Right lung (tissue), 5 donors: Measurements from ENCODE around the gene AMT. TPM values are rescaled to one million over a fixed set of nuclear protein-coding genes. Genes with fewer than 3 reads are reported as not detected.
"Not testable (repeated sequence)": the region's sequence is repeated elsewhere in the genome, so short reads cannot be mapped to it uniquely, and the experiment has no call there.

ENCODE experiments used
- DNase-seq, 2 donors: peaks; one replicate each; pipeline ENCODE4 v3.0.0-alpha.2; 2013
- polyA plus RNA-seq, 5 donors: library from polyadenylated mRNA; unstranded; fragments of 120-200 nt; gene quantifications; one replicate each; pipeline versions ENCODE4 v1.2.1 to v1.2.3, GENCODE V29; 2013; ENCODE audit warnings: inconsistent platforms in 1 of 5, low replicate concordance in 1 of 5; ENCODE audit not compliant: insufficient read length in 5 of 5, insufficient read depth in 1 of 5

AMT gene
- polyA plus RNA-seq, 5 donors: 26.3 to 41.7 (median 29.9) TPM

DNA sequence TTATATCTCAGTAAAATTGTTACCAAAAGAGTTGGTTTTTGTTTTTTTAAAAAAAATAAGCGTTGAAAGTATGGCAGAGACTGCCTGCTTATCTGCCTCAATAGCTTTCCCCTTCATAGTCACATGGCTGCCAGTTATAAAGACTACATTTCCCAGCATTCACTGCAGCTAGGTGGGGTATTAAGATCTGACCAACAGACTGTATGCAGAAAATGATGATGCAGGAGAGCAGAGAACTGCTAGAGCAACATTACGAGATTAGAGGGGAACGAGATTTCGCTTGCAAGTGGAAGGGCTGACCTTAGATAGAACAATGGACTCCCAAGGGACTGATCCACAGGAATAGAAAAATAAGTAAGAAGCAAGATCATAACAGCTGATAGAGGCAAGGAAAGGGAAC is 24.8 kb downstream of the AMT start:
- DNase-seq: no peak

DNA sequence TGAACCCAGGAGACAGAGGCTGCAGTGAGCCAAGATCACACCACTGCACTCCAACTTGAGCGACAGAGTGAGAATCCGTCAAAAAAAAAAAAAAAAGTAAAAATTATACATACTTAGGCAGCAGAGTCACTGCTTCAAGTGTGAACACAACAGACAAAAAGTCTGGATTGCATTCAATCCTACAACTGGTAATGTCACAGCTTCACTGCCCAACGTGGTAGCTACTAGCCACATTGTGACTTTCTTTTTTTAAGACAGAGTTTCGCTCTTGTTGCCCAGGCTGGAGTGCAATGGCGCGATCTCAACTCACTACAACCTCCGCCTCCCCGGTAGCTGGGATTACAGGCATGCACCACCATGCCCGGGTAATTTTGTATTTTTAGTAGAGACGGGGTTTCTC is 31.0 kb downstream of the AMT start:
- not testable (repeated sequence) for DNase-seq

DNA sequence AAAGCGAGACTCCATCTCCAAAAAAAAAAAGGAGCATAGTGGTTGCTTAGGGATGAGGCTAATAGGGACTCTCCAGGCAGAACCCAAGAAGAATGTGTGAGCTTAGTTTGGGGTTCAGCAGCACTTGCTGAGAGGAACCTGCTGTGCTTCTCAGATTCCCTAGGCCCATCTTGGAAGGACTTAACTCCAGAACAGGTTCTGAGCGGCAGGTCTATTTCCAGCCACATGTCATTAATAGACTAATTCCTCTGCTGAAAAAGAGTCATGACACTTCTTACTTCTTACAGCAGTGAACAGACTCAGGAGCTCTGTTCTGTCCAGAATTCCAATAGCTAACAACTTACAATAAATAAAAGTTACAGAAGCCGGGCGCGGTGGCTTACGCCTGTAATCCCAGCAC is 33.0 kb downstream of the AMT start:
- DNase-seq: no peak

DNA sequence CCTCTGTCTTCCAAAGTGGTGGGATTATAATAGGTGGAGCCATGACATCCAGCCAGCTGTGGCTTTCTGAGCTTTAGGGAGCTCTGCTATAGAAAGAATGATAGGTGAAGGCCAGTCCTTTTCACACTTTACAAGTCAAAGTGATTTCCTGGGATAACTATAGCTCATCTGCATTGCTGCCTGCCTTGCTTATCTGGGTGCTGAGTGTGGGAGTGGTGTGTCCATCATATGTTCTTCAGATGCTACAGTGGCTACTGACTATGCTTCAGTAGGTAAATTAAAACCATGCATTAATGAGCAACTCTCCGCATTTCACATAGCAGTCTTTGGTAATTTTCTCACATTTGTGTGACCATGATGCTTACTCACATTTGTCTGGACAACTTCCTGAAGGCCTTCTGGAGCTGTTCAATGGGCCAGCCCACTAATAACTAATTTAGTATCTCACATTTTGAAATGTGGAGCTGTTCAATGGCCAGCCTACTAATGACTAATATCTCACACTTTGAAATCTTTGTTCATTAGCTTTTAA is 33.9 kb downstream of the AMT start:
- DNase-seq: no peak

DNA sequence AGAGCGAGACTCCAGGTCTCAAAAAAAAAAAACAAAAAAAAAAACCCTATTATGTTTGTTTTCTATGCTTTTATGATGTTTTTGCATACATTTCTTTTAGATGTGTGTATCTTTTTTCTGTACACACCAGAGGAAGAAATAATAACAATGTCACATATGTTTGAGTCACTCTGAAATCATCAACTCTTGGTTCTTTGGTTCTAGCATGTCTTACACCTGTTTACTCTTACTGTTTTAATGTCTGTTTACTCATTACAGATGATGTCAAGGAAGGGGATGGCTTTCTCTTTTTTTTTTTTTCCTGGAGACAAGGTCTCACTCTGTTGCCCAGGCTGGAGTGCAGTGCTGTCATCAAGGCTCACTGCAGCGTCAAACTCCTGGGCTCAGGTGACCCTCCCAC is 34.6 kb downstream of the AMT start:
- DNase-seq: no peak

DNA sequence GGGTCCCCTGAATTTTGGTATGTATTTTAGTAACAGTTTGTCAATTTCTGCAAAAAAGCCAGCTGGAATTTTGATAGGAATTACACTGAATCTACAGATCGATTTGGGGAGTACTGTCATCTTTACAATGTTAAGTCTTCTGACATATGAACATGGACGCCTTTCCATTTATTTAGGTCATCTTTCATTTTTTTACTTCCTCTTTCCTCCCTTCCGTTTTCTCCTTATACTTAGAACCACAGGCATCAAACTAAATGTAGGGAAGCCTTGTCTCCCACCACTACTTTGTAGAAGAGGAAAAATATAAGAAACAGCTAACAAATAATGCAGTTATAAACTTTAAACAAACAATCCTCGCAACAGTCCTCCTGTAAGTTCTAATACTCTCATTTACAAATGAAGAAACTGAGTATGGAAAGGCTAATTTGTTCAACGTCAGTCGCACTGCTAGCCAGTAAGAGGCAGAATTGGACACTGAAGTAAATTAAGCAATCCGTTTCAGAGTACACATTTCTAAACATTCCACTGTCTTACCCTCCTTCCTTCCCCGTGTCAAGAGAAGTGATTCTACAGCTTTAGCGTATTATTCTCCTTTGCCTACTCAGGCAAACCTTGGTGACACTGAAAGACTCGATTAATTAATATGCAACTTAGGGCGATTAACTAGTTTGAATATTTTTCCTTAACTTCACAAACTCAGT is 36.1 kb downstream of the AMT start:
- DNase-seq: no peak

DNA sequence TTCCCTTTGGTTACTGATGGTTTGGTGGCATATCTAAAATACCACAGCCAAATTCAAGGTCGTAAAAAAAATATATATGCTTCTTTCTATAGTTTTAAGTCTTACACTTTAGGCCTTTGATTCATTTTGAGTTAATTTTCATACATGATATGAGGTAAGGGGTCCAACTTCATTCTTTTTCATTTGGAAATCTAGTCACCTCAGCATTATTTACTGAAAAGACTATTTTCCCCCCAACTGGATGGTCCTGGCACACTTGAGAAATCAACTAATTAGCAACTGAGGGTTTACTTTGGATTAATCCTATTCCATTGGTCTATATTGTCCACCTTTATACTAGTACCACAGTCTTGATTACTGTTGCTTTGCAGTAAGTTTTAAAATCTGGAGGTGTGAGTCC is 36.7 kb downstream of the AMT start:
- no peak for DNase-seq

DNA sequence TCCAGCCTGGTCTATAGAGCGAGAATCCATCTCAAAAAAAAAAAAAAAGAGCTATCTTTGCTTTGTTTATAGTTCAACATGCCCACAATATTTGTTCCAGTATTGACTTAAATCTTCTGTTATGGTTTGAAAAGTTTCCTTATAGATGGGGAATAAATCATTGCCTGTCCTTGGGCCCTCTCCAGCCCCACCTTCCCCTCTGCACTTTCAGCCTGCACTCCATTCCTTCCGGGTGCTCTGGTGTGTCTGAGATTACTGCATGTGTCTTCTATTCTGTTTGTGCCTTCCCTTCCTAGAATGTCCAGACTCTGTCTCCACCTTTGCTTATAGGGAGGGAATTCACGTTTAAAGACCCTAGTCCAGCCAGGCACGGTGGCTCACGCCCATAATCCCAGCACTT is 38.9 kb downstream of the AMT start:
- no peak for DNase-seq

DNA sequence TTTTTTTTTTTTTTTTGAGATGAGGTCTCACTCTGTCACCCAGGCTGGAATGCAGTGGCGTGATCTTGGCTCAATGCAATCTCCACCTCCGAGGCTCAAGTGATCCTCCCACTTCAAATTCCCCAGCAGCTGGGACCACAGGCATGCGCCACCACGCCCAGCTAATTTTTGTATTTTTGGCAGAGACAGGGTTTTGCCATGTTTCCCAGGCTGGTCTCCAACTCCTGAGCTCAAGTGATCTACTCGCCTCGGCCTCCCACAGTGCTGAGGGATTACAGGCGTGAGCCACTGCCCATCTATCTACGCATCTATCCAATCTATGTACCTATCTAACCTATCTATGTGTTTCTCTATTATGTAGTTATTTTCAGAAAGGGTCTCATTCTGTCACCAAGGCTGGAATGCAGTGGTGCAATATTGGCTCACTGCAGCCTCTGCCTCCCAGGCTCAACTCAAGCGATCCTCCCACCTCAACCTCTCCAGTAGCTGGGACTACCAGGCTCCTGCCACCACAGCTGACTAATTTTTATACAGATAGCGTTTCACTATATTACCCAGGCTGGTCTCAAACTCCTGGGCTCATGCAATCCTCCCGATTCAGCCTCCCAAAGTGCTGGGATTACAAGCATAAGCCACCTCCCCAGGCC is 43.9 kb downstream of the AMT start:
- DNase-seq: no peak

DNA sequence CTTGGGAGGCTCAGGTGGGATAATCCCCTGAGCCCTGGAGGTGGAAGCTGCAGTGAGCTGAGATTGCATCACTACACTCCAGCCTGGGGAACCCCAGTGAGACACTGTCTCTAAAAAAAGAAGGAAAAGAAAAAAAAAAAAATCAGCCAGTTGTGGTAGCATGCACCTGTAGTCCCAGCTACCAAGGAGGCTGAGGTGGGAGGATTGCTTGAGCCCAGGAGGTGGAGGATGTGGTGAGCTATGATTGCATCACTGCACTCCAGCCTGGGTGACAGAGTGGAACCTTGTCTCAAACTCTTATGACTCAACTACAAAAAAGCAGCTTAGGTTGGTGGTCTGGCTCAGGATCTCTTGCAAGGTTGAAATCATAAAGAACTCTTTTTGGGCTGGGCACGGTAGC is 44.8 kb downstream of the AMT start:
- DNase-seq: no peak

DNA sequence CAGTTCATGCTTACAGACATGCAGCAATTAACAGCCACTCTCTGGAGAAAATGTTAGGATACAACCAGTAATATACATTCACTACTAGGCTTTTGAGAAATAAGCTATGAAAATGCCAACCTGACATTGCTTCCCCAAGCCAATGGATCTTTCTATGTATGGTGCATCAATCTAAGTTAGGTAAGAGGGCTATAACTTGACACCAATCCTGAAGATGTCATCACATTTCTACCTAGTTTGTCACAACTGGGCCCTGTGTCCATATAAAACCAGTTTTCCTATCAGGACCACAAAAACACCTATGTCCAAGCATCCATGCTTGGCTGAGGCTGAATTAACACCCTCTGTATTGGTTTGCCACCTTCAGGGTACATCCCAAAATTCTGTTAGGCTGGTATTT is 50.3 kb downstream of the AMT start:
- DNase-seq: no peak

DNA sequence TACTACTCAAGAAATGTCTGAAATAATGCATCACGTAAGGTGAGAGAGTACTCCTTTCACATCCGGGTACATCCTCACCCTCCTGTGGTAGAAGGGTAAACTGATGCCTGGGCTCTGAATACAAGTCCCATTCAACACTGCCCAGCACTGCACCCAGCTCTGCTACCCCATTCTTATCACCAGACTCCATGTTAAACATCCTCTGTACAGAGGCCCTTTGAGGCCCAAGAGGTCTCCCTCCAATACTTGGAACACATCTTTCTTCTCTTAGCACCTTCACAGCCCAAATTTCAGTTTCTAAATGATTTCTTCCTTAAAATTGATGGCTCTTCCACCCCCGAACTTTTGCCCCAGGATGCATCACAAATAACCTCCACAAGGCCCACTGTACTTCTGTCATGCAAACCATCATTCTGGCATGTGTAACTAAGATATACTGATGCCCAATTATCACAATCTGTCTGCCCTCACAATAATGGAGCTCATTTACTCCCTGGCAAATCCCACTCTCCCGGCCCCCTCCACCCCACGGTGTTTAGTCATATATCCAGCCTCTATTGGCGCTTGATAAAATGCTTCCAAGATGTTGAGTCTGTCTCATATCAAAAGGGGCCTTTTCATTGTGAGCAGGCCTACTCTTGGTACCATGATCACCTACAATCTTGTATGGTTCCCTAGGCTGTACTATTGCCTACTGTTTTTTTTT is 51.5 kb downstream of the AMT start:
- no peak for DNase-seq

Other genes with a start within 250 kb of the AMT start
- gene C3orf62, start 145.2 kb downstream of the AMT start, polyA plus RNA-seq: 10 to 100 TPM; 10.8 to 13.4 (median 12.4) TPM
- 10 to 100 TPM; 65.0 to 80.3 (median 72.7) TPM for gene USP4, start 82.4 kb downstream of the AMT start, polyA plus RNA-seq
- gene GPX1, start 64.1 kb downstream of the AMT start, polyA plus RNA-seq: 100 to 1,000 TPM in 4 of 5 donors, 10 to 100 TPM in 1; 97.4 to 224 (median 122) TPM
- gene RHOA, start 10.5 kb downstream of the AMT start, polyA plus RNA-seq: 100 to 1,000 TPM; 456 to 543 (median 472) TPM
- 10 to 100 TPM; 17.3 to 24.0 (median 20.9) TPM for gene TCTA, start 10.1 kb downstream of the AMT start, polyA plus RNA-seq
- 10 to 100 TPM; 22.7 to 30.5 (median 24.0) TPM for gene NICN1, start 6.9 kb upstream of the AMT start, polyA plus RNA-seq
- 10 to 100 TPM; 43.0 to 62.1 (median 50.1) TPM for gene DAG1, start 47.8 kb upstream of the AMT start, polyA plus RNA-seq
- under 1 TPM; 0.73 to 0.97 (median 0.81) TPM for gene BSN, start 132.0 kb upstream of the AMT start, polyA plus RNA-seq